GM23338 (cell line): Measurements from ENCODE around the gene CIITA. TPM values are rescaled to one million over a fixed set of nuclear protein-coding genes. Genes with fewer than 3 reads are reported as not detected.

ENCODE experiments used
- ATAC-seq: fragments of 200-7000 bp; cut with Tn5 transposase; 3 replicates; pipeline ENCODE4 v1.9.1; 2020
- DNase-seq: peaks from one replicate; pipeline ENCODE4 v3.0.0-alpha.2; 2015; ENCODE audit warnings: low spot score
- H2AFZ ChIP-seq: fragments of 200-600 bp; sonication (generic); 2 replicates; pipeline ENCODE4 v1.8.0; 2016; ENCODE audit warnings: antibody characterized with exemption, mild to moderate bottlenecking, moderate library complexity
- H3F3A ChIP-seq: fragments of 200-600 bp; sonication (generic); replicated peaks from 2 replicates; pipeline ENCODE4 v1.8.0; 2017; ENCODE audit warnings: antibody characterized with exemption, mixed run types, low read depth
- H3K27ac ChIP-seq: fragments of 200-600 bp; sonication (generic); 2 replicates; pipeline ENCODE4 v1.6.1; 2016; ENCODE audit warnings: low read depth
- H3K27me3 ChIP-seq: fragments of 200-600 bp; sonication (generic); 2 replicates; pipeline ENCODE4 v1.8.0; 2016; ENCODE audit warnings: mild to moderate bottlenecking, mixed run types, moderate library complexity; ENCODE audit not compliant: insufficient read depth
- H3K36me3 ChIP-seq: fragments of 200-600 bp; sonication (generic); 2 replicates; pipeline ENCODE4 v1.8.0; 2016; ENCODE audit warnings: mild to moderate bottlenecking; ENCODE audit not compliant: insufficient read depth
- H3K4me1 ChIP-seq: fragments of 200-600 bp; sonication (generic); 2 replicates; pipeline ENCODE4 v1.8.0; 2016; ENCODE audit warnings: mild to moderate bottlenecking, moderate library complexity; ENCODE audit not compliant: insufficient read depth
- H3K4me2 ChIP-seq: fragments of 200-600 bp; sonication (generic); 2 replicates; pipeline ENCODE4 v1.7.1; 2017; ENCODE audit warnings: mixed run types
- H3K4me3 ChIP-seq: fragments of 200-600 bp; sonication (generic); 2 replicates; pipeline ENCODE4 v1.6.1; 2016; ENCODE audit warnings: mixed run types
- H3K79me2 ChIP-seq: fragments of 200-600 bp; sonication (generic); replicated peaks from 2 replicates; pipeline ENCODE4 v1.8.0; 2017; ENCODE audit warnings: mild to moderate bottlenecking; ENCODE audit not compliant: insufficient read depth
- H3K9me2 ChIP-seq: fragments of 200-600 bp; sonication (generic); 2 replicates; pipeline ENCODE4 v1.8.0; 2017; ENCODE audit not compliant: insufficient read depth
- H4K20me1 ChIP-seq: fragments of 200-600 bp; sonication (generic); replicated peaks from 2 replicates; pipeline ENCODE4 v1.8.0; 2017; ENCODE audit warnings: mild to moderate bottlenecking; ENCODE audit not compliant: insufficient read depth
- H3K27ac Mint-ChIP-seq: 2 replicates; pipeline ENCODE4 v1.8.0; 2020; ENCODE audit warnings: inconsistent platforms, mild to moderate bottlenecking, moderate library complexity, mixed read lengths
- H3K27me3 Mint-ChIP-seq: 3 replicates; pipeline ENCODE4 v1.8.0; 2022; ENCODE audit warnings: low read depth, mild to moderate bottlenecking, moderate library complexity, mixed read lengths, inconsistent platforms; ENCODE audit not compliant: insufficient read depth, poor library complexity
- H3K36me3 Mint-ChIP-seq: 3 replicates; pipeline ENCODE4 v1.8.0; 2021; ENCODE audit warnings: low read depth, mild to moderate bottlenecking, inconsistent platforms, moderate library complexity, mixed read lengths
- H3K4me1 Mint-ChIP-seq: 3 replicates; pipeline ENCODE4 v1.8.0; 2020; ENCODE audit warnings: mild to moderate bottlenecking, inconsistent platforms, mixed read lengths
- H3K4me3 Mint-ChIP-seq: 3 replicates; pipeline ENCODE4 v1.8.0; 2021; ENCODE audit warnings: moderate library complexity, mild to moderate bottlenecking, inconsistent platforms, mixed read lengths
- H3K9me3 Mint-ChIP-seq: 3 replicates; pipeline ENCODE4 v1.8.0; 2020; ENCODE audit warnings: moderate library complexity, mild to moderate bottlenecking, inconsistent platforms, mixed read lengths
- CREB1 ChIP-seq: fragments of 250-450 bp; sonication (Bioruptor Pico); IDR thresholded peaks from 2 replicates; pipeline ENCODE4 v1.5.0; 2020; ENCODE audit warnings: low read depth, mild to moderate bottlenecking, moderate library complexity
- ETS1 ChIP-seq: IDR thresholded peaks from 2 replicates; pipeline ENCODE4 v1.6.1; 2016; ENCODE audit warnings: antibody characterized with exemption
- EZH2 ChIP-seq: fragments of 200-600 bp; sonication (generic); IDR thresholded peaks from one replicate; pipeline ENCODE4 v1.8.0; 2017; ENCODE audit warnings: antibody characterized with exemption, mild to moderate bottlenecking, low read depth; ENCODE audit not compliant: unreplicated experiment
- EZH2phosphoT487 ChIP-seq: fragments of 200-600 bp; sonication (generic); IDR thresholded peaks from one replicate; pipeline ENCODE4 v1.8.1; 2018; ENCODE audit warnings: antibody characterized with exemption; ENCODE audit not compliant: unreplicated experiment
- JUNB ChIP-seq: IDR thresholded peaks from one replicate; pipeline ENCODE4 v1.6.1; 2016; ENCODE audit warnings: antibody characterized with exemption; ENCODE audit not compliant: unreplicated experiment
- NANOG ChIP-seq: IDR thresholded peaks from 2 replicates; pipeline ENCODE4 v1.6.1; 2016; ENCODE audit warnings: antibody characterized with exemption, borderline replicate concordance
- POLR2AphosphoS5 ChIP-seq: IDR thresholded peaks from 2 replicates; pipeline ENCODE4 v1.6.1; 2016; ENCODE audit warnings: antibody characterized with exemption, low read depth
- REST ChIP-seq: IDR thresholded peaks from one replicate; pipeline ENCODE4 v1.6.1; 2018; ENCODE audit warnings: antibody characterized with exemption; ENCODE audit not compliant: unreplicated experiment
- STAT1 ChIP-seq: IDR thresholded peaks from one replicate; pipeline ENCODE4 v1.6.1; 2016; ENCODE audit warnings: antibody characterized with exemption; ENCODE audit not compliant: unreplicated experiment
- ZNF114 ChIP-seq: fragments of 250-450 bp; sonication (Bioruptor Pico); IDR thresholded peaks from 2 replicates; pipeline ENCODE4 v1.5.0; 2020; ENCODE audit warnings: mild to moderate bottlenecking, moderate library complexity
- ZNF331 ChIP-seq: fragments of 250-450 bp; sonication (Bioruptor Pico); IDR thresholded peaks from 2 replicates; pipeline ENCODE4 v1.5.0; 2020; ENCODE audit warnings: low read depth, mild to moderate bottlenecking, moderate library complexity
- ZNF462 ChIP-seq: fragments of 250-450 bp; sonication (Bioruptor Pico); IDR thresholded peaks from 2 replicates; pipeline ENCODE4 v1.5.0; 2020; ENCODE audit warnings: mild to moderate bottlenecking, moderate library complexity
- polyA plus RNA-seq: library from polyadenylated mRNA; unstranded; fragments of >200 nt; fragmentation: Nextera tagmentation; extraction: Ambion mirVana; gene quantifications from 2 replicates; pipeline ENCODE4 v1.2.1, GENCODE V29; 2016
- total RNA-seq: library from RNA; depleted of rRNA; stranded (reverse); fragments of >200 nt; shearing (Covaris generic); gene quantifications from 2 replicates; pipeline ENCODE4 v1.2.3, GENCODE V29; 2014
- TF ChIP-seq, protein P1 (sequence below), 2 experiments: fragments of 200-600 bp in 1 of 2; sonication (generic) in 1 of 2; conservative IDR thresholded peaks; 2 replicates each; pipeline versions ENCODE4 v1.5.1 to v1.6.1; 2016 to 2017; ENCODE audit warnings: antibody characterized with exemption in 2 of 2, low read depth in 2 of 2, mild to moderate bottlenecking in 2 of 2, moderate library complexity in 1 of 2

The CIITA gene
- total and polyA plus RNA-seq, 2 experiments from 2014 or later = 0.10 to 0.57 TPM

DNA sequence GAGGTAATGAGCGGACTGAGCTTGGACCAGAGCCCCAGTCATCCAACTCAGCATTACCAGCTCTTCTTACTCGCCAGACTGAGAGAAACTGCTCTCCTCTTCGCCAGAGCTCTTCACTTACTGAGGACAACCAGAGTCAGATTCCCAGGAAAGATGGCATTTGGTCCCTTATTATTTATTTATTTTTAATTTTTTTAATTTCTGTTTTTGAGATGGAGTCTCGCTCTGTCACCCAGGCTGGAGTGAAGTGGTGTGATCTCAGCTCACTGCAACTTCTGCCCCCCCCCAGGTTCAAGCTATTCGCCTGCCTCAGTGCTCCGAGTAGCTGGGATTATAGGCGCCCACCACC lies 42.0 kb downstream of the CIITA start:
- Mint-ChIP-seq H3K27ac (no peak overlapping the region), H3K4me3 (no peak overlapping the region), H3K36me3 (no peaks in the 10 kb centered on the region), H3K4me1 (peaks cover 2% of the 10 kb centered on the region; the same call in 1 of the 3 replicates), H3K27me3 (peaks cover 2% of the 10 kb centered on the region), H3K9me3 (no peaks in the 10 kb centered on the region)
- no peak for ATAC-seq
- Histone ChIP-seq H3K9me2 (no peaks in the 10 kb centered on the region), H3K36me3 (no peaks in the 10 kb centered on the region), H3K79me2 (no peaks in the 10 kb centered on the region), H3K27ac (no peak overlapping the region), H3F3A (no peaks in the 10 kb centered on the region), H3K27me3 (no peaks in the 10 kb centered on the region), H2AFZ (no peak overlapping the region), H3K4me3 (no peak overlapping the region), H3K4me2 (no peak overlapping the region), H4K20me1 (no peaks in the 10 kb centered on the region), H3K4me1 (no peaks in the 10 kb centered on the region; the same call in 1 of the 2 replicates)
- TF ChIP-seq EZH2 = no peak
- TF ChIP-seq ETS1 = no peak
- no peak for TF ChIP-seq STAT1
- no peak for TF ChIP-seq REST
- TF ChIP-seq ZNF114 (CRISPR knock-in tag) = no peak
- TF ChIP-seq CREB1 = no peak
- TF ChIP-seq POLR2AphosphoS5 = no peak
- TF ChIP-seq, protein P1, sequence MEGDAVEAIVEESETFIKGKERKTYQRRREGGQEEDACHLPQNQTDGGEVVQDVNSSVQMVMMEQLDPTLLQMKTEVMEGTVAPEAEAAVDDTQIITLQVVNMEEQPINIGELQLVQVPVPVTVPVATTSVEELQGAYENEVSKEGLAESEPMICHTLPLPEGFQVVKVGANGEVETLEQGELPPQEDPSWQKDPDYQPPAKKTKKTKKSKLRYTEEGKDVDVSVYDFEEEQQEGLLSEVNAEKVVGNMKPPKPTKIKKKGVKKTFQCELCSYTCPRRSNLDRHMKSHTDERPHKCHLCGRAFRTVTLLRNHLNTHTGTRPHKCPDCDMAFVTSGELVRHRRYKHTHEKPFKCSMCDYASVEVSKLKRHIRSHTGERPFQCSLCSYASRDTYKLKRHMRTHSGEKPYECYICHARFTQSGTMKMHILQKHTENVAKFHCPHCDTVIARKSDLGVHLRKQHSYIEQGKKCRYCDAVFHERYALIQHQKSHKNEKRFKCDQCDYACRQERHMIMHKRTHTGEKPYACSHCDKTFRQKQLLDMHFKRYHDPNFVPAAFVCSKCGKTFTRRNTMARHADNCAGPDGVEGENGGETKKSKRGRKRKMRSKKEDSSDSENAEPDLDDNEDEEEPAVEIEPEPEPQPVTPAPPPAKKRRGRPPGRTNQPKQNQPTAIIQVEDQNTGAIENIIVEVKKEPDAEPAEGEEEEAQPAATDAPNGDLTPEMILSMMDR (conservative IDR thresholded peaks at IDR 0.05; ENCODE audit: low read depth in 2 of 2) = no peak
- TF ChIP-seq ZNF462 (CRISPR knock-in tag) = no peak
- TF ChIP-seq ZNF331 = no peak
- no peak for TF ChIP-seq JUNB
- TF ChIP-seq EZH2phosphoT487 = no peak
- no peak for TF ChIP-seq NANOG
- DNase-seq = no peak
